ENCODE data around the gene PCDHA1. TPM values are rescaled to one million over a fixed set of nuclear protein-coding genes. Genes with fewer than 3 reads are reported as not detected.

PCDHA1 gene
- total and polyA plus RNA-seq, 2 donors (not counting 3 experiments of a cell fraction or from before 2014, with no cell fraction given) = 0.04 TPM; not detected in 1

- POLR2A ChIA-PET = no interaction called here
Observed at GRCh38 chr5:140988608-140989007, 202.7 kb downstream of the PCDHA1 start.

GRCh38 chr5:140989254-140990020, 203.5 kb downstream of the PCDHA1 start:
- Histone ChIP-seq H3K9ac (replicated peaks; ENCODE audit: extremely low read depth, insufficient read depth, low read length) (no peak overlapping the region), H4K20me1 (replicated peaks; ENCODE audit: control insufficient read depth, extremely low read depth, insufficient read depth, low read length) (no peaks in the 10 kb centered on the region), H3K9me3 (replicated peaks; ENCODE audit: control insufficient read depth, insufficient read depth, low read length) (no peaks in the 10 kb centered on the region), H3K27ac (ENCODE audit: insufficient read depth, low read depth, low read length) (no peak overlapping the region), H3K27me3 (ENCODE audit: control insufficient read depth in 2 of 2, insufficient read depth in 2 of 2, low read length in 2 of 2) (no peaks in the 10 kb centered on the region), H3K4me1 (ENCODE audit: control insufficient read depth, extremely low read depth, insufficient read depth, low read length) (no peaks in the 10 kb centered on the region), H3K4me3 (replicated peaks in 1 of 3; ENCODE audit: insufficient read depth in 1 of 3, low read depth in 1 of 3, low read length in 3 of 3) (no peak overlapping the region), H3K9me1 (replicated peaks; ENCODE audit: control insufficient read depth, extremely low read depth, insufficient read depth, low read length) (no peaks in the 10 kb centered on the region), H3K79me2 (ENCODE audit: control insufficient read depth, insufficient read depth, low read length) (no peaks in the 10 kb centered on the region), H3K4me2 (ENCODE audit: insufficient read depth, low read length) (no peak overlapping the region), H3K36me3 (ENCODE audit: control insufficient read depth in 2 of 2, extremely low read depth in 1 of 2, insufficient read depth in 2 of 2, low read length in 2 of 2) (no peaks in the 10 kb centered on the region), H2AFZ (ENCODE audit: low read depth, low read length) (no peak overlapping the region)
- DNase-seq (ENCODE audit: low read depth, low spot score) (no peak), FAIRE-seq (no peak)
- dilution Hi-C loops (cut with MboI; ENCODE audit: extremely low pct_ligation_motif_present, low sequenced_read_pairs) (no loop called here), intact Hi-C loops (cut with micrococcal nuclease) (no loop called here)
- CTCF ChIA-PET = no interaction called here
- no TSS peak for BruUV-seq (replicated peaks)
- POLR2A ChIA-PET = no interaction called here
- no peak for TF ChIP-seq POLR2A (IDR thresholded peaks at IDR 0.05; ENCODE audit: low read depth, low read length)
- TF ChIP-seq CTCF (IDR thresholded peaks at IDR 0.05; ENCODE audit: extremely low read depth in 1 of 2, insufficient read depth in 1 of 2, low read depth in 1 of 2, low read length in 2 of 2) = no peak
- no peak for TF ChIP-seq MYC (IDR thresholded peaks at IDR 0.05; ENCODE audit: low read depth, low read length)
- no peak for TF ChIP-seq GATA2 (IDR thresholded peaks at IDR 0.05; ENCODE audit: insufficient read depth, insufficient read length, low read depth, low read length)
- TF ChIP-seq EZH2 (IDR thresholded peaks at IDR 0.05; ENCODE audit: borderline replicate concordance, low read depth, low read length, severe bottlenecking) = no peak
- TF ChIP-seq POLR2AphosphoS5 (IDR thresholded peaks at IDR 0.05; ENCODE audit: insufficient read depth, low read depth, low read length) = no peak

More at GRCh38 chr5:140988608-140989007, 202.7 kb downstream of the PCDHA1 start:
- no peaks in the 10 kb centered on the region for H3K79me2 ChIP-seq (ENCODE audit: control insufficient read depth, insufficient read depth, low read length)
- H3K27me3 ChIP-seq (ENCODE audit: control insufficient read depth in 2 of 2, insufficient read depth in 2 of 2, low read length in 2 of 2) = no peaks in the 10 kb centered on the region
- TF ChIP-seq EZH2 (IDR thresholded peaks at IDR 0.05; ENCODE audit: borderline replicate concordance, low read depth, low read length, severe bottlenecking) = no peak
- no peak for FAIRE-seq
- no peaks in the 10 kb centered on the region for H3K9me1 ChIP-seq (replicated peaks; ENCODE audit: control insufficient read depth, extremely low read depth, insufficient read depth, low read length)
- no peaks in the 10 kb centered on the region for H4K20me1 ChIP-seq (replicated peaks; ENCODE audit: control insufficient read depth, extremely low read depth, insufficient read depth, low read length)
- no peaks in the 10 kb centered on the region for H3K4me1 ChIP-seq (ENCODE audit: control insufficient read depth, extremely low read depth, insufficient read depth, low read length)
- H3K27ac ChIP-seq (ENCODE audit: insufficient read depth, low read depth, low read length) = no peak overlapping the region
- CTCF ChIA-PET = no interaction called here
- H3K36me3 ChIP-seq (ENCODE audit: control insufficient read depth in 2 of 2, extremely low read depth in 1 of 2, insufficient read depth in 2 of 2, low read length in 2 of 2) = no peaks in the 10 kb centered on the region
- no TSS peak for BruUV-seq (replicated peaks)
- H3K9me3 ChIP-seq (replicated peaks; ENCODE audit: control insufficient read depth, insufficient read depth, low read length) = no peaks in the 10 kb centered on the region
- H2AFZ ChIP-seq (ENCODE audit: low read depth, low read length) = no peak overlapping the region
- DNase-seq (ENCODE audit: low read depth, low spot score) = no peak
- H3K9ac ChIP-seq (replicated peaks; ENCODE audit: extremely low read depth, insufficient read depth, low read length) = no peak overlapping the region
- no peak overlapping the region for H3K4me3 ChIP-seq (replicated peaks in 1 of 3; ENCODE audit: insufficient read depth in 1 of 3, low read depth in 1 of 3, low read length in 3 of 3)
- intact Hi-C loops (cut with micrococcal nuclease) = no loop called here
- no peak overlapping the region for H3K4me2 ChIP-seq (ENCODE audit: insufficient read depth, low read length)
- dilution Hi-C loops (cut with MboI; ENCODE audit: extremely low pct_ligation_motif_present, low sequenced_read_pairs) = no loop called here
